ENCODE data around the gene AP4M1.

GRCh38 chr7:100107125-100107737, 5.8 kb downstream of the AP4M1 start:
- TF ChIP-seq CTCF (IDR thresholded peaks at IDR 0.05; ENCODE audit: poor library complexity, severe bottlenecking): no peak
- no peak for TF ChIP-seq TAF1 (IDR thresholded peaks at IDR 0.05; ENCODE audit: low read depth)
- TF ChIP-seq EZH2 (IDR thresholded peaks at IDR 0.05; ENCODE audit: borderline replicate concordance, insufficient read depth, low read length, poor library complexity, severe bottlenecking): no peak
- no peak for TF ChIP-seq REST (IDR thresholded peaks at IDR 0.05; ENCODE audit: borderline replicate concordance)
- no peak for TF ChIP-seq POLR2AphosphoS5 (IDR thresholded peaks at IDR 0.05)
- TF ChIP-seq EP300 (conservative IDR thresholded peaks at IDR 0.05; ENCODE audit: poor library complexity, severe bottlenecking): no peak
